Osteocyte (in vitro differentiated cells): Measurements from ENCODE around the gene CNOT2. TPM values are rescaled to one million over a fixed set of nuclear protein-coding genes. Genes with fewer than 3 reads are reported as not detected.

Source experiments
- DNase-seq: peaks from one replicate; pipeline ENCODE4 v3.0.0; 2021; ENCODE audit warnings: mixed read lengths; ENCODE audit not compliant: unreplicated experiment; ENCODE audit errors: extremely low spot score
- H3K27ac Mint-ChIP-seq: one replicate; pipeline ENCODE4 v1.8.0; 2021; ENCODE audit warnings: mild to moderate bottlenecking, mixed read lengths; ENCODE audit not compliant: unreplicated experiment
- H3K27me3 Mint-ChIP-seq: one replicate; pipeline ENCODE4 v1.8.0; 2021; ENCODE audit warnings: mixed read lengths; ENCODE audit not compliant: unreplicated experiment
- H3K36me3 Mint-ChIP-seq: one replicate; pipeline ENCODE4 v1.8.0; 2021; ENCODE audit warnings: mixed read lengths; ENCODE audit not compliant: unreplicated experiment
- H3K4me1 Mint-ChIP-seq: one replicate; pipeline ENCODE4 v1.8.0; 2021; ENCODE audit warnings: mixed read lengths; ENCODE audit not compliant: unreplicated experiment
- H3K4me3 Mint-ChIP-seq: one replicate; pipeline ENCODE4 v1.8.0; 2021; ENCODE audit warnings: mild to moderate bottlenecking, moderate library complexity, mixed read lengths; ENCODE audit not compliant: unreplicated experiment
- H3K9me3 Mint-ChIP-seq: one replicate; pipeline ENCODE4 v1.8.0; 2021; ENCODE audit warnings: mixed read lengths; ENCODE audit not compliant: unreplicated experiment
- CTCF ChIP-seq: fragments of 200-600 bp; sonication (generic); IDR thresholded peaks from 2 replicates; pipeline ENCODE4 v1.5.0; 2021; ENCODE audit warnings: antibody characterized with exemption, mild to moderate bottlenecking, moderate library complexity
- total RNA-seq: library from RNA; stranded (reverse); gene quantifications from 2 replicates; pipeline ENCODE4 v1.2.1, GENCODE V29; 2021

CNOT2 gene
- total RNA-seq, 1 donor from 2014 or later = 73.8 TPM

- DNase-seq = no peak
- Mint-ChIP-seq H3K4me1 (peaks cover 57% of the 10 kb centered on the region), H3K4me3 (peak overlapping the region; percentile 96), H3K9me3 (no peaks in the 10 kb centered on the region), H3K27me3 (no peaks in the 10 kb centered on the region), H3K36me3 (peaks cover 17% of the 10 kb centered on the region), H3K27ac (peak overlapping the region; percentile 96)
- no peak for TF ChIP-seq CTCF
Measured at GRCh38 chr12:70244409-70244808, 1.2 kb downstream of the CNOT2 start.

- Mint-ChIP-seq H3K4me1 (peaks cover 59% of the 10 kb centered on the region), H3K27ac (peak overlapping the region; percentile 25)
Measured at GRCh38 chr12:70245458-70245857, 2.2 kb downstream of the CNOT2 start.

GRCh38 chr12:70246580-70246979 is 3.3 kb downstream of the CNOT2 start:
- DNase-seq = no peak
- Mint-ChIP-seq H3K36me3 (peaks cover 6% of the 10 kb centered on the region), H3K4me3 (peak overlapping the region; percentile 3), H3K27ac (peak overlapping the region; percentile 29), H3K9me3 (no peaks in the 10 kb centered on the region), H3K27me3 (no peaks in the 10 kb centered on the region), H3K4me1 (peaks cover 66% of the 10 kb centered on the region)
- no peak for TF ChIP-seq CTCF

More at GRCh38 chr12:70245458-70245857, 2.2 kb downstream of the CNOT2 start:
- DNase-seq = no peak
- H3K9me3 Mint-ChIP-seq = no peaks in the 10 kb centered on the region
- peak overlapping the region; percentile 96 for H3K4me3 Mint-ChIP-seq
- no peak for TF ChIP-seq CTCF
- no peaks in the 10 kb centered on the region for H3K27me3 Mint-ChIP-seq
- H3K36me3 Mint-ChIP-seq = peaks cover 13% of the 10 kb centered on the region

- Mint-ChIP-seq H3K4me3 (no peak overlapping the region), H3K4me1 (peaks cover 58% of the 10 kb centered on the region), H3K9me3 (no peaks in the 10 kb centered on the region), H3K36me3 (peaks cover 6% of the 10 kb centered on the region), H3K27me3 (no peaks in the 10 kb centered on the region), H3K27ac (peak overlapping the region; percentile 17)
- TF ChIP-seq CTCF = no peak
- DNase-seq = no peak
Measured at GRCh38 chr12:70247653-70248199, 4.5 kb downstream of the CNOT2 start.

GRCh38 chr12:70248876-70249275 is 5.6 kb downstream of the CNOT2 start:
- Mint-ChIP-seq H3K4me3 (no peak overlapping the region), H3K36me3 (peaks cover 6% of the 10 kb centered on the region), H3K4me1 (peaks cover 63% of the 10 kb centered on the region), H3K9me3 (no peaks in the 10 kb centered on the region), H3K27me3 (no peaks in the 10 kb centered on the region), H3K27ac (no peak overlapping the region)
- TF ChIP-seq CTCF = no peak
- no peak for DNase-seq
